Activated naive CD4-positive, alpha-beta T cell treated with anti-CD3 and anti-CD28 coated beads, Interleukin-2, amount 50 U/mL, for 72 hours (primary cell): ENCODE results near the gene NOL4L. TPM values are rescaled to one million over a fixed set of nuclear protein-coding genes. Genes with fewer than 3 reads are reported as not detected.

Experiments
- ATAC-seq, 2 donors: fragments of 150-1000 bp; cut with Tn5 transposase; 2 replicates each; pipeline ENCODE4 v1.10.0; 2021; ENCODE audit warnings: mild to moderate bottlenecking in 2 of 2, moderate library complexity in 2 of 2
- DNase-seq, 2 donors: peaks; one replicate each; pipeline ENCODE4 v3.0.0; 2021 to 2022; ENCODE audit warnings: low spot score in 2 of 2
- H3K27ac Mint-ChIP-seq, 2 donors: one replicate each; pipeline ENCODE4 v1.8.0; 2022; ENCODE audit warnings: mild to moderate bottlenecking in 2 of 2, mixed read lengths in 2 of 2
- H3K36me3 Mint-ChIP-seq, 2 donors: one replicate each; pipeline ENCODE4 v1.8.0; 2022; ENCODE audit warnings: mixed read lengths in 2 of 2
- H3K9me3 Mint-ChIP-seq, 2 donors: one replicate each; pipeline ENCODE4 v1.8.0; 2022; ENCODE audit warnings: mixed read lengths in 2 of 2
- total RNA-seq, 2 donors: library from RNA; stranded (reverse); gene quantifications; one replicate each; pipeline ENCODE4 v1.2.3, GENCODE V29; 2022

Gene NOL4L
- total RNA-seq, 2 donors from 2014 or later, result 21.2 to 30.7 TPM

GRCh38 chr20:32573167-32573851, 11.8 kb downstream of the NOL4L start:
- H3K36me3 Mint-ChIP-seq, result no peaks in the 10 kb centered on the region
- ATAC-seq (no peak), DNase-seq (no peak)
- peak overlapping the region in 1 of 2 donors; percentile 79 for H3K27ac Mint-ChIP-seq
- H3K9me3 Mint-ChIP-seq, result no peaks in the 10 kb centered on the region

GRCh38 chr20:32572271-32572968, 12.7 kb downstream of the NOL4L start:
- H3K9me3 Mint-ChIP-seq, result no peaks in the 10 kb centered on the region
- H3K27ac Mint-ChIP-seq, result peak overlapping the region in 1 of 2 donors; percentile 79
- no peaks in the 10 kb centered on the region for H3K36me3 Mint-ChIP-seq
- ATAC-seq (no peak), DNase-seq (no peak)

DNA sequence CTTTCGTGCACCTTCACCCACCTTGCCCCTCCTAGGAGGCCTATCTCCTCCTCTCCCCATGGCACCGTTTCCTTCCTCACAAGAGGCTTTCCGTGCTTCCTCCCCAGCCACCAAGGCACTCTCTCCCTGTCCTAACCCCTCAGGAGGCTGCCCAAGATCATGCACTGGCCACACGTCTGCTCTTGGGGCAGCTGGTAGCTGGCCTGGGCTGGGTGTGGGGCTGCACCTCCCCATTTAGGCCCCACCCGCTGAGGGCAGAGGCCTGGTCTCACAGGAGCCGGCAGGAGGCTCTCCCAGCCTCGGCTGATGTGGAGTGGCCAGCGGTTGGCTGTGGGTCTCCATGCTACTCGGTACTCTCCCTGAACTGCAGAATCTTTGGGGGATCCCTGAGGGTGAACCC, 13.6 kb downstream of the NOL4L start:
- no peak for DNase-seq
- Mint-ChIP-seq H3K27ac (peak overlapping the region; percentile 82 to 84), H3K36me3 (no peaks in the 10 kb centered on the region), H3K9me3 (no peaks in the 10 kb centered on the region)
- no peak for ATAC-seq

GRCh38 chr20:32570401-32571190, 14.5 kb downstream of the NOL4L start:
- Mint-ChIP-seq H3K9me3 (no peaks in the 10 kb centered on the region), H3K27ac (peak overlapping the region in 1 of 2 donors; percentile 24), H3K36me3 (no peaks in the 10 kb centered on the region)
- DNase-seq (no peak), ATAC-seq (no peak)

DNA sequence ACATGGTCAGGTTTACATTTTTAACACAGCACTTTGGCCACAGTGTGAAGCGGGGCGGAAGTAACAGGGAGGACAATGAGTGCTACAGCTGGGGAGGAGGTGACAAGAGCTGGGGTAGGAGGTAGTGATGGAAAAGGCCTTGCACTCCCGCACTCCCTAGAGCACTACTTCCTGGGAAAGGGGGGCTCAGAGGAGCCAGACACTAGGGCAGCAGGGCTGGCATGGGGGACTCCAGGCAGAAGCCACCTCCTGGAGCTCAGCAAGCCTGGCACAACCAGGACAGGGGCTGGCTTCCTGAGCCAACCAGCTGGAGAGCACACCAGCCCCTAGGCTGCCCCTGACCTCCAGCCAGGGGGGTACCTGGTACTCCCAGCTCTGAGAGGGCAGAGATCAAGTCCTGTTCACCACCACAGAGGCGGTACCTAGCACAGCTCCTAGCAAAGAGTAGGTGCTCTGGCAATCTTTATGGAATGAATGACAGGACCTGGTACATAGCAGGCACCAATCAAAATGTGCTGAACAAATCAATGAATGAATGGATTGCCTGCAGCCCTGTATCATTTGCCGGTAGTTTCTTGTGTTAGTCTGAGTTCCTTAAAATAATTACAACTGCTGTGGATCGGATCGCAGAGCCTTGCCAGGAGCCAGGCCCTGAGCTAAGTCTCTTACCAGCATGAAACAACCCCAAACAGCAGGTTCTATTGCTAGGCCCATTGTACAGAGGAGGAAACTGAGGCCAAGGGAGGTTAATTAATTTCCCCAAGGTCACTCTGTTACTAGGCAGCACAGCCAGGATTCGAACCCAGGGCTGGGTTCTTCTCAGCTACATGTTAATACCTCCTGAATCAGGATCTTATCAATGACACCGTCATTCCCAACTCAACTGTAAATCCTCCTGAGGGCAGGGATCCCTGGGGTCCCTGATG, 15.5 kb downstream of the NOL4L start:
- Mint-ChIP-seq H3K36me3 (no peaks in the 10 kb centered on the region), H3K9me3 (no peaks in the 10 kb centered on the region), H3K27ac (peak overlapping the region in 1 of 2 donors; percentile 69)
- ATAC-seq (peak in 1 of 2 donors; percentile 21), DNase-seq (no peak)

DNA sequence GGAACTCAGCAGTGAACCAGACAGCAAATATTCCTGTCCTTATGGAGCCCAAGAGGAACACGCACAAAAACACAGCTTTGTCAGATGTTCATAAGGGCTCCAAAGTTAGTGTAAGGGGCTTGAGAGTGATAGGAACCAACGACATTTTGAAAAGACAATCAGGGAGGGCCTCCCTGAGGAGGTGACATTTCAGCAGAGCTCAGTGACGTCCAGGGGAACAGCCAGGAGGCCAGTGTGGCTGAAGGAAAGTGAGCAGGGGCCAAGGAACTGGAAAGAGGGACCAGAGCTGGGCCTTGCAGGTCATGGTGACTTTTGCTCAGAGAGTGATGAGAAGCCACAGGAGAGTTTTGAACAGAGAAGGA, 16.1 kb downstream of the NOL4L start:
- Mint-ChIP-seq H3K27ac (peak overlapping the region in 1 of 2 donors; percentile 69), H3K9me3 (no peaks in the 10 kb centered on the region), H3K36me3 (no peaks in the 10 kb centered on the region)
- DNase-seq (no peak), ATAC-seq (no peak)

DNA sequence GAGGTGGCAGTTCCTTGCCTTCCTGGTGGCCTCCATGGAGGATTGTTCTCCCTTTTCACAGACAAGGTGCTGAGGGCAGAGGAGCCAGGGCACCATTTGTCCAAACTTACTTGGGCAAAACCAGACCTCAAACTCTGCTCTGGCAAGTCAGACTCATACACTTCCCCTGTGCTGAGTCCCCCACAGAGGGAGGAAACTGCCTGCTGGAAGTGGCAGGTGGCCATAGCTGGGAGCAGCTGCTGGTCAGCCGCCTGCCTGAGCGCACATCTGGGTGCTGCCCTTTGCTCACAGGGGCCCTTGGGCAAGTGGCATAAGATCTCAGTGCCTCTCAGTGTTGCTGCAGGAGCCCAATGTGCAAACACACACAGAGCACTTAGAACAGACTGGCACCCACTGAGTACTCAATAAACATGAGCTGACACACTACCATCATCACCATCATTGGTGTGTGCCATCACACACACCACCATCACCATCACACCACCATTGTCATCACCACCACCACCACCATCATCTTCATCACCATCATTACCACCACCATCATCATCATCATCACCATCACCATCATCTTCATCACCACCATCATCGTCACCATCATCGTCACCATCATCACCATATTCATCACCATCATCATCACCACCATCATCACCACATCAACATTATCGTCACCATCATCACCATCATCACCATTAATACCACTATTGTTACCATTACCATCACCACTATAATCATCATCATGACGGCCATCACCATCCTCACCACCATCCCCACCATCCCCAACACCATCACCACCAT, 17.6 kb downstream of the NOL4L start:
- no peak overlapping the region for H3K27ac Mint-ChIP-seq
- no peaks in the 10 kb centered on the region for H3K36me3 Mint-ChIP-seq
- peak in 1 of 2 donors; percentile 30 for ATAC-seq
- DNase-seq, result no peak
- H3K9me3 Mint-ChIP-seq, result no peaks in the 10 kb centered on the region

DNA sequence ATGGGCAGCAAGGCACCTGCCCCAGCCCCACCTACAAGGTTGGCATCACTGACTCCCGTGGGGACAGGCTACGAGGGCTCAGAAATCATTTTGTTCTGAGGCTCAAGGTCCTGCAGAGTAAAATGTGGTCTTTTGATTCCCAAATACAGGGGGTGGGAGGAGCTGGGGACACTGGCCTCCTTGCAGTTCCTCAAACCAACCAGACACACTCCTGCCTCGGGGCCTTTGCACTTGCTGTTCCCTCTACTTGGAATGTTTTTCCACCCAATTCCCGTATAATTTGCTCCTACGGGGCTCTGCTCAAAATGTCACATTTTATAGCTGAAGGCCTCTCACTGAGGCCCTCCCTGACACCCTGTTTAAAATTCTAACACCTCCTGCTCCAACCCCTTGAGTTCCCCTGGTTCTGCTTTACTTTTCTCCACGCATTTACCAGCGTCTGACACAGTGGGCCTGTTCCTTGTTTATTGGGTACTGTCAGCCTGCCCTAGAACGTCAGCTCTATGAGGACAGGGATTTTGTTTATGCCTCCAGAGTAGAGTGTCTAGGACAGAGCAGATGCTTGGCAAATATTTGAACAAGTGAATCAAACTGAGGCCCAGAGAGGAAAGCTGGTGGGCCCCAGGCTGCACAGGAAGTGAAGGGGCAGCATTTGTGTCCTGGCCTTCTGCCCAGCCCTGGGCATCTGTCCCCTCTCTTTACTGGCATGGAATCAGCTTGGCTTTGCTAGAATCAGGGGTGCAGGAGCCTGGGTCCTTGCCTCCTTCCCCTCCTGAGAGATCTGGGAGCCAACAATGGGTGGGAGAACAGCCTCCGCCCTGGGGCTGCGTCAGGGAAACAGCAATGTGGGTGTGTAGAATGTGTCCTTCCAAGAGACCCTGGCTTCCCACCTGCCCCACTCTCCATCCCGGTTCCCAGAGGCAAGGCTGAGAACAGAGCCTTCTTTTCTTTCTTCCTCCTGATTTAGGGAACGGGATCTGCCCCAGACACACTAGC, 18.5 kb downstream of the NOL4L start:
- Mint-ChIP-seq H3K36me3 (no peaks in the 10 kb centered on the region), H3K9me3 (no peaks in the 10 kb centered on the region), H3K27ac (no peak overlapping the region)
- ATAC-seq (no peak), DNase-seq (no peak)

DNA sequence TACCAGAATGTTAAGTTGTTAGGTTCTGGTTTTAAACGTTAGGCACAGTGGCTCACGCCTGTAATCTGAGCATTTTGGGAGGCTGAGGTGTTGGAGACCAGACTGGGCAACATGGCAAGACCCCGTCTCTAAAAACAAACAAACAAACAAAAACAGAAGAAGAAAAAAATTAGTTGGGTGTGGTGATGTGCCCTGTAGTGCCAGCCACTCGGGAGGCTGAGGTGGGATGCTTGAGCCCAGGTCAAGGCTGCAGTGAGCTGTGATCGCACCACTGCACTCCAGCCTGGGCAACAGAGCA, 19.4 kb downstream of the NOL4L start:
- DNase-seq (no peak), ATAC-seq (no peak)
- no peaks in the 10 kb centered on the region for H3K36me3 Mint-ChIP-seq
- H3K27ac Mint-ChIP-seq, result peak overlapping the region; percentile 48 to 52
- H3K9me3 Mint-ChIP-seq, result no peaks in the 10 kb centered on the region

GRCh38 chr20:32564921-32565734, 20.0 kb downstream of the NOL4L start:
- ATAC-seq (no peak), DNase-seq (no peak)
- Mint-ChIP-seq H3K27ac (peak overlapping the region; percentile 48 to 52), H3K36me3 (no peaks in the 10 kb centered on the region), H3K9me3 (no peaks in the 10 kb centered on the region)

GRCh38 chr20:32564440-32564839, 20.7 kb downstream of the NOL4L start:
- ATAC-seq, result no peak
- no peak for DNase-seq
- Mint-ChIP-seq H3K27ac (no peak overlapping the region), H3K36me3 (no peaks in the 10 kb centered on the region), H3K9me3 (no peaks in the 10 kb centered on the region)

- Mint-ChIP-seq H3K9me3 (no peaks in the 10 kb centered on the region), H3K27ac (no peak overlapping the region), H3K36me3 (no peaks in the 10 kb centered on the region)
- ATAC-seq, result no peak
- DNase-seq, result no peak
These were observed 21.5 kb downstream of the NOL4L start for GRCh38 chr20:32563311-32564272.

- DNase-seq (no peak), ATAC-seq (no peak)
- peak overlapping the region in 1 of 2 donors; percentile 70 for H3K27ac Mint-ChIP-seq
- no peaks in the 10 kb centered on the region for H3K9me3 Mint-ChIP-seq
- H3K36me3 Mint-ChIP-seq, result no peaks in the 10 kb centered on the region
These were observed 22.6 kb downstream of the NOL4L start for GRCh38 chr20:32562495-32562911.
